Calu3 (cell line): Measurements from ENCODE around the gene PPM1H. TPM values are rescaled to one million over a fixed set of nuclear protein-coding genes. Genes with fewer than 3 reads are reported as not detected.
A peak's percentile ranks its signal among the peaks of the same experiment; 100 is the strongest.

Experiments
- BruUV-seq: library from RNA; stranded (reverse); fragments of 400-500 nt; replicated peaks from 2 replicates; lab custom pipeline; 2021; lab: Mats Ljungman, UMichigan
- CTCF ChIA-PET: fragments of 300-600 bp; sonication (Branson Sonifier 250); formaldehyde crosslinking; loops from one replicate; lab custom pipeline; 2022; ENCODE audit warnings: antibody characterized with exemption; lab: Charles Lee
- DNase-seq: peaks from one replicate; pipeline ENCODE4 v3.0.0; 2022
- H3K27ac Mint-ChIP-seq: one replicate; pipeline ENCODE4 v1.8.0; 2022; ENCODE audit warnings: mixed read lengths; ENCODE audit not compliant: unreplicated experiment
- H3K27me3 Mint-ChIP-seq: one replicate; pipeline ENCODE4 v1.8.0; 2022; ENCODE audit warnings: mixed read lengths; ENCODE audit not compliant: unreplicated experiment
- H3K36me3 Mint-ChIP-seq: one replicate; pipeline ENCODE4 v1.8.0; 2022; ENCODE audit warnings: mild to moderate bottlenecking, moderate library complexity, mixed read lengths; ENCODE audit not compliant: insufficient read depth, unreplicated experiment
- H3K4me1 Mint-ChIP-seq: one replicate; pipeline ENCODE4 v1.8.0; 2022; ENCODE audit warnings: mild to moderate bottlenecking, low read depth, mixed read lengths; ENCODE audit not compliant: unreplicated experiment
- H3K4me3 Mint-ChIP-seq: one replicate; pipeline ENCODE4 v1.8.0; 2022; ENCODE audit warnings: mild to moderate bottlenecking, low read depth, moderate library complexity, mixed read lengths; ENCODE audit not compliant: unreplicated experiment
- H3K9me3 Mint-ChIP-seq: one replicate; pipeline ENCODE4 v1.8.0; 2022; ENCODE audit warnings: low read depth, mixed read lengths; ENCODE audit not compliant: unreplicated experiment
- CTCF ChIP-seq: fragments of 200-600 bp; IDR thresholded peaks from one replicate; pipeline ENCODE4 v1.8.0; 2022; ENCODE audit warnings: antibody characterized with exemption; ENCODE audit not compliant: unreplicated experiment
- intact Hi-C: fragments of 100-400 bp; cut with micrococcal nuclease; formaldehyde crosslinking; loops from one replicate; pipeline ENCODE4 v1.10.0; 2022; ENCODE audit not compliant: unreplicated experiment
- total RNA-seq: library from RNA; stranded (reverse); gene quantifications from 2 replicates; pipeline ENCODE4 v1.2.3, GENCODE V29; 2022

PPM1H gene
- total RNA-seq, 1 experiment from 2014 or later = 36.7 TPM

GRCh38 chr12:62621101-62621638 lies 313.8 kb downstream of the PPM1H start:
- CTCF ChIA-PET = interaction anchor here (0.7 kb wide), 1 partner anchor 59 kb away, joined by 3 read pairs; no protein-coding TSS in a partner anchor
- TF ChIP-seq CTCF = no peak
- Mint-ChIP-seq H3K27me3 (no peaks in the 10 kb centered on the region), H3K27ac (no peak overlapping the region), H3K9me3 (no peaks in the 10 kb centered on the region), H3K4me3 (no peak overlapping the region), H3K36me3 (peaks cover 10% of the 10 kb centered on the region), H3K4me1 (peaks cover 22% of the 10 kb centered on the region)
- intact Hi-C loops = no loop called here
- no peak for DNase-seq
- BruUV-seq = no TSS peak

GRCh38 chr12:62618930-62619329 lies 316.0 kb downstream of the PPM1H start:
- H3K27ac Mint-ChIP-seq = no peak overlapping the region
- no peak overlapping the region for H3K4me3 Mint-ChIP-seq
- intact Hi-C loops = no loop called here
- no peaks in the 10 kb centered on the region for H3K9me3 Mint-ChIP-seq
- no peaks in the 10 kb centered on the region for H3K27me3 Mint-ChIP-seq
- peaks cover 22% of the 10 kb centered on the region for H3K4me1 Mint-ChIP-seq
- peaks cover 10% of the 10 kb centered on the region for H3K36me3 Mint-ChIP-seq
- BruUV-seq = TSS peak; percentile 6
- DNase-seq = no peak
- TF ChIP-seq CTCF = no peak
- CTCF ChIA-PET = interaction anchor here (0.5 to 1.4 kb wide), 4 partner anchors 9 to 430 kb away, joined by 3 to 6 read pairs (median 4); no protein-coding TSS in a partner anchor

- DNase-seq = no peak
- BruUV-seq = no TSS peak
- CTCF ChIA-PET = interaction anchor here (0.5 to 1.4 kb wide), 6 partner anchors 9 to 430 kb away, joined by 3 to 6 read pairs (median 3); no protein-coding TSS in a partner anchor
- Mint-ChIP-seq H3K4me3 (no peak overlapping the region), H3K9me3 (no peaks in the 10 kb centered on the region), H3K4me1 (peaks cover 22% of the 10 kb centered on the region), H3K27me3 (no peaks in the 10 kb centered on the region), H3K27ac (peak overlapping the region; percentile 18), H3K36me3 (peaks cover 10% of the 10 kb centered on the region)
- TF ChIP-seq CTCF = no peak
- intact Hi-C loops = no loop called here
Observed at GRCh38 chr12:62618319-62618718, 316.6 kb downstream of the PPM1H start.

- Mint-ChIP-seq H3K4me3 (no peak overlapping the region), H3K36me3 (peaks cover 23% of the 10 kb centered on the region), H3K27me3 (no peaks in the 10 kb centered on the region), H3K9me3 (no peaks in the 10 kb centered on the region), H3K4me1 (peaks cover 8% of the 10 kb centered on the region), H3K27ac (no peak overlapping the region)
- intact Hi-C loops = no loop called here
- DNase-seq = no peak
- TF ChIP-seq CTCF = no peak
- BruUV-seq = no TSS peak
- CTCF ChIA-PET = no interaction called here
Observed at GRCh38 chr12:62613081-62613480, 321.9 kb downstream of the PPM1H start.
